Prostate gland (tissue), 2 donors: ENCODE measurements around the gene BNC1. TPM values are rescaled to one million over a fixed set of nuclear protein-coding genes. Genes with fewer than 3 reads are reported as not detected.

ENCODE experiments used
- DNase-seq: peaks from one replicate; pipeline ENCODE4 v3.0.0-alpha.2; 2019; ENCODE audit warnings: low spot score
- H3K27ac ChIP-seq, 2 donors: fragments of 200-600 bp; sonication (generic); 2 replicates each; pipeline ENCODE4 v1.5.1; 2017 to 2019
- H3K27me3 ChIP-seq: fragments of 200-600 bp; sonication (generic); replicated peaks from 2 replicates; pipeline ENCODE4 v1.5.1; 2019; ENCODE audit not compliant: insufficient read depth
- H3K36me3 ChIP-seq, 2 donors: fragments of 200-600 bp; sonication (generic); 1 replicate in 1 of 2; 2 replicates in 1 of 2; pipeline versions ENCODE4 v1.5.1 to v1.8.1; 2017 to 2019
- H3K4me1 ChIP-seq: fragments of 200-600 bp; sonication (generic); replicated peaks from 2 replicates; pipeline ENCODE4 v1.5.1; 2019
- H3K4me3 ChIP-seq, 2 donors: fragments of 200-600 bp; sonication (generic); 2 replicates each; pipeline ENCODE4 v1.5.1; 2017 to 2019
- H3K9me3 ChIP-seq: fragments of 200-600 bp; sonication (generic); 2 replicates; pipeline ENCODE4 v1.5.1; 2017
- POLR2A ChIP-seq: fragments of 450-650 bp; IDR thresholded peaks from one replicate; pipeline ENCODE4 v1.6.1; 2016; ENCODE audit warnings: antibody characterized with exemption, mild to moderate bottlenecking
- POLR2AphosphoS5 ChIP-seq: sonication (generic); formaldehyde crosslinking; IDR thresholded peaks from one replicate; pipeline ENCODE4 v1.6.1; 2017; ENCODE audit warnings: antibody characterized with exemption
- WGBS: methylation state at CpG from one replicate; pipeline ENCODE4 v1.1.5; 2018; 5-methylcytosine and 5-hydroxymethylcytosine counted together
- intact Hi-C: fragments of 100-400 bp; cut with DNase I; formaldehyde crosslinking; loops from one replicate; pipeline ENCODE4 v1.14.2; 2022
- total RNA-seq, 2 donors: library from RNA; depleted of rRNA; stranded (reverse); fragments of >200 nt; gene quantifications; one replicate each; pipeline ENCODE4 v1.1.0, GENCODE V29; 2016
- TF ChIP-seq, protein P1 (sequence below), 4 experiments: fragments of 200-600 bp in 2 of 4; fragments of 450-650 bp in 2 of 4; sonication (generic) in 2 of 4; IDR thresholded peaks; 1 replicate in 3 of 4; 2 replicates in 1 of 4; pipeline ENCODE4 v1.5.1; 2016 to 2019; ENCODE audit warnings: antibody characterized with exemption in 4 of 4, mild to moderate bottlenecking in 2 of 4, moderate library complexity in 2 of 4

Gene BNC1
- total RNA-seq, 2 donors from 2014 or later: 0.27 to 11.0 TPM

- 87% methylated on average over 5 of the region's 5 CpGs for WGBS
- Histone ChIP-seq H3K27me3 (peaks cover 3% of the 10 kb centered on the region), H3K36me3 (no peaks in the 10 kb centered on the region), H3K9me3 (no peaks in the 10 kb centered on the region), H3K4me3 (no peak overlapping the region), H3K27ac (no peak overlapping the region), H3K4me1 (no peaks in the 10 kb centered on the region)
- intact Hi-C loops: no loop called here
- no peak for DNase-seq
- TF ChIP-seq, protein P1, sequence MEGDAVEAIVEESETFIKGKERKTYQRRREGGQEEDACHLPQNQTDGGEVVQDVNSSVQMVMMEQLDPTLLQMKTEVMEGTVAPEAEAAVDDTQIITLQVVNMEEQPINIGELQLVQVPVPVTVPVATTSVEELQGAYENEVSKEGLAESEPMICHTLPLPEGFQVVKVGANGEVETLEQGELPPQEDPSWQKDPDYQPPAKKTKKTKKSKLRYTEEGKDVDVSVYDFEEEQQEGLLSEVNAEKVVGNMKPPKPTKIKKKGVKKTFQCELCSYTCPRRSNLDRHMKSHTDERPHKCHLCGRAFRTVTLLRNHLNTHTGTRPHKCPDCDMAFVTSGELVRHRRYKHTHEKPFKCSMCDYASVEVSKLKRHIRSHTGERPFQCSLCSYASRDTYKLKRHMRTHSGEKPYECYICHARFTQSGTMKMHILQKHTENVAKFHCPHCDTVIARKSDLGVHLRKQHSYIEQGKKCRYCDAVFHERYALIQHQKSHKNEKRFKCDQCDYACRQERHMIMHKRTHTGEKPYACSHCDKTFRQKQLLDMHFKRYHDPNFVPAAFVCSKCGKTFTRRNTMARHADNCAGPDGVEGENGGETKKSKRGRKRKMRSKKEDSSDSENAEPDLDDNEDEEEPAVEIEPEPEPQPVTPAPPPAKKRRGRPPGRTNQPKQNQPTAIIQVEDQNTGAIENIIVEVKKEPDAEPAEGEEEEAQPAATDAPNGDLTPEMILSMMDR (IDR thresholded peaks at IDR 0.05): no peak
These were observed 2.3 kb downstream of the BNC1 start for GRCh38 chr15:83282141-83282540.

- intact Hi-C loops: no loop called here
- H3K27ac ChIP-seq: no peak overlapping the region
- TF ChIP-seq POLR2AphosphoS5 (no peak), POLR2A (no peak)
- TF ChIP-seq, protein P1 (IDR thresholded peaks at IDR 0.05): no peak
- no peak for DNase-seq
- H3K9me3 ChIP-seq: no peaks in the 10 kb centered on the region
- no peaks in the 10 kb centered on the region for H3K36me3 ChIP-seq
- no peaks in the 10 kb centered on the region for H3K4me1 ChIP-seq
- H3K4me3 ChIP-seq: no peak overlapping the region
- peaks cover 3% of the 10 kb centered on the region for H3K27me3 ChIP-seq
These were observed 6.3 kb downstream of the BNC1 start for GRCh38 chr15:83278191-83278590.

DNA sequence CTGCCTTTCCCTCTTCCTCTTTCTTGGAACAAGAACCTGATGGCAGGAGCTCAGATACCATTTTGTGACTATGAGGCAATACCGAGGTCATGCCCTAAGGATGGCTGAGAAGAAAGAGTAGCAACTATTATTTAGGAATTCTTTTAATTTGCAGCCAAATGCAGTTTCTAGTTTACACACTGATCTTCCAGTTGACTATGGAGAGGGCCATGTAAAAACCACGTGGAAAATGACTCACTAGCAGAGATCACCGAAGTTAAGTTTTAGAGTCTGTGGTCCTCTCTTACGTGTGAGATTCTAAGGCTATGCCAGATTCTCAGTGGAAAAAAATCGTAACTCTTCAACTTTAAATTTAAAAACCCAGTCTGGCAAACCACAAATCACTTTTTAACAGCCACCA is 7.8 kb downstream of the BNC1 start:
- intact Hi-C loops: no loop called here
- H3K9me3 ChIP-seq: no peaks in the 10 kb centered on the region
- peaks cover 3% of the 10 kb centered on the region for H3K27me3 ChIP-seq
- no peak overlapping the region for H3K4me3 ChIP-seq
- 74% methylated on average over 5 of the region's 5 CpGs for WGBS
- H3K4me1 ChIP-seq: no peaks in the 10 kb centered on the region
- H3K27ac ChIP-seq: no peak overlapping the region
- TF ChIP-seq, protein P1 (IDR thresholded peaks at IDR 0.05): no peak
- TF ChIP-seq POLR2A (no peak), POLR2AphosphoS5 (no peak)
- no peaks in the 10 kb centered on the region for H3K36me3 ChIP-seq
- no peak for DNase-seq

DNA sequence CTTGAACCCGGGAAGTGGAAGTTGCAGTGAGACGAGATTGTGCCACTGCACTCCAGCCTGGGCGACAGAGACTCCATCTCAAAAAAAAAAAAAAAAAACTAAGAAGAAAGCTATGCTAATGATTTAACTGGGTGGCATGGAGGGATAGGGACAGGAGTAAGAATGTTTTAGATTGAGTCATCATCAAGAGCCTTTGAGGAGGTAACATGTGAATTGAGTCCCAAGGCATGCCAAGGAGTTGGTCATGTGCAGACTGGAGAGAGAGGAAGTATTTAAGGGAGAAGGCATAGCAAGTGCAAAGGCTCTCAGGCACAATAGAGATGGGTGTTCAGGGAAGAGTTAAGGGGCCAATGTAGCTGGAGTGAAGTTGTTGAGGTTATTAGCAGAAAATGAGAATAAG is 9.1 kb downstream of the BNC1 start:
- Histone ChIP-seq H3K27ac (no peak overlapping the region), H3K9me3 (no peaks in the 10 kb centered on the region), H3K4me3 (no peak overlapping the region), H3K4me1 (no peaks in the 10 kb centered on the region), H3K27me3 (no peaks in the 10 kb centered on the region), H3K36me3 (no peaks in the 10 kb centered on the region)
- intact Hi-C loops: no loop called here
- TF ChIP-seq, protein P1 (IDR thresholded peaks at IDR 0.05): no peak
- TF ChIP-seq POLR2AphosphoS5 (no peak), POLR2A (no peak)
- no peak for DNase-seq
- WGBS: 95% methylated on average over 3 of the region's 3 CpGs

GRCh38 chr15:83270176-83270575 is 14.3 kb downstream of the BNC1 start:
- Histone ChIP-seq H3K4me1 (no peaks in the 10 kb centered on the region), H3K27me3 (no peaks in the 10 kb centered on the region), H3K27ac (no peak overlapping the region), H3K36me3 (no peaks in the 10 kb centered on the region), H3K4me3 (no peak overlapping the region), H3K9me3 (no peaks in the 10 kb centered on the region)
- 28% methylated on average over 1 of the region's 1 CpG for WGBS
- DNase-seq: no peak
- intact Hi-C loops: no loop called here
- no peak for TF ChIP-seq POLR2A
- no peak for TF ChIP-seq POLR2AphosphoS5
- TF ChIP-seq, protein P1 (IDR thresholded peaks at IDR 0.05): no peak
